Suppressor macrophage (primary cell): ENCODE data around the gene LDLRAD3.

ENCODE experiments used
- DNase-seq, 4 experiments: peaks; one replicate each; pipeline ENCODE4 v3.0.0-alpha.2; 2020 to 2022

Gene LDLRAD3

GRCh38 chr11:36141196-36141953 lies 197.5 kb downstream of the LDLRAD3 start:
- DNase-seq: no peak

GRCh38 chr11:36141956-36142355 lies 198.1 kb downstream of the LDLRAD3 start:
- DNase-seq: no peak

DNA sequence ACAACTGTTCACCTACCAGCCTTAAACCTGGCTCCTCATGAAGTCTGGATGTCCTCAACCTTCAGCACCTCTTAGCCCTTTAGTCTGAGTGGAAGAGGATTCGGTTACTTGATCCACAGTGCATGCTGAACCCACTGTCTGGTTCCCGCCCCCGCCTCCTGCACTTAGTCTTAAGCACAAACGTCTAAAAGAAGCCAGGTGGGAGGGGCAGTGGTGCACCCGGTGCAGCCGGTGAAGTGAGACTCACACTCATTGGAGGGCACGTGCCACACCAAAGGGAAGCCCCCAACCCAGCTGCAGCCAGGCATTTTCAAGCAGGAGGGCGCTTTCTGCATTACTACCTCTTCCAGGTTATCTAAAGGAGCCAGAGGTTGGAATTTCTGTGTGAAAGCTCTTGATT lies 198.6 kb downstream of the LDLRAD3 start:
- no peak for DNase-seq

GRCh38 chr11:36142879-36143278 lies 199.0 kb downstream of the LDLRAD3 start:
- DNase-seq: no peak

DNA sequence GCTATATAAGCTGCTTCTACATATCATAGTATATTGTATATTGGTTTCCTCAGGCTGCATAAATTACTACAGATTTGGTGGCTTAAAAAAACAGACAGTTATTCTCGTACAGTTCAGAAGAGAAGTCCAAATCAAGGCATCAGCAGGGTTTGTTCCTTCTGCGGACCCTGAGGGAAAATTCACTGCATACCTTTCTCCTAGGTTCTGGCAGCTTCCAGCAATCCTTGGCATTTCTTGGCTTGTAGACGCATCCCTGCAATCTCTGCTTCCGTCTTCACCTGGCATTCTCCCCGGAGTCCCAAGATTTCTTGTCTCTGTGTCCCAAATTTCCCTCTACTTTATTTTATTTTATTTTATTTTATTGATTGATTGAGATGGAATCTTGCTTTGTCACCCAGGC lies 202.6 kb downstream of the LDLRAD3 start:
- no peak for DNase-seq

DNA sequence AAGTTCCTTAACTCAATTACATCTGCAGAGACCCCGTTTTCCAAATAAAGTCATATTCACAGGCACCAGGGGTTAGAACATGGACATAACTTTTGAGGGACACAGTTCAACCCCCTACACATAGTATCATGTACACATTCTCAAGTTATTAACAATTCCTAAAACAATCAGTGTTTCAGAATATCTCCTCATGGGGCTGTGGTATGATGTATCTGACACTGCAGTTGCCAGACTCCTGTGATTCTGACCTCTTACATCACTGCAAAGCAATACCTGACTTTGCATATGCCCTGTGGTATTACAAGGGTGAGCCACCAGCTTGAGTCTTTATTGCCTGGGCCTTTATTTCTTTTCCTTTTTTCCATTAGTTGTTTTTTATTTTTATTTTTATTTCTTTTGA lies 203.6 kb downstream of the LDLRAD3 start:
- DNase-seq: peak in 2 of 4 experiments; percentile 19 to 39

DNA sequence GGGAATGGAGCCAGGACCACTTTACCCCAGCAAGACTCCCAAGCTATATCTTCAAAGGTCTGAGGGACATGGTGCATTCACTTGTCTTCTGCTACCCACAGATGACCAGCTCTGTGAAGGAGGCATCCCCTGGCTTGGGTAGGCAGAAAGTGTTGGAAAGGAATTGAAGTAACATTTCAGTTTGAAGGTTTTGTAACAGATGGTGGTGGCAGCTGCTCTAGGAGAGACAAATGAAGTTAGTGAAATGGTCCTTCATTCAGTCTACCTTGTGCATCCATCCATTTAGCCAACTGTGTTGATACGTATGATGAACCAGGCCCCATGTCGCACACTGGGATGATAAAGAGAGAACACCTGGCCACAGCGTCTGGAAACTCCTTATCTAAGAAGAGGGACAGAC lies 204.8 kb downstream of the LDLRAD3 start:
- no peak for DNase-seq

DNA sequence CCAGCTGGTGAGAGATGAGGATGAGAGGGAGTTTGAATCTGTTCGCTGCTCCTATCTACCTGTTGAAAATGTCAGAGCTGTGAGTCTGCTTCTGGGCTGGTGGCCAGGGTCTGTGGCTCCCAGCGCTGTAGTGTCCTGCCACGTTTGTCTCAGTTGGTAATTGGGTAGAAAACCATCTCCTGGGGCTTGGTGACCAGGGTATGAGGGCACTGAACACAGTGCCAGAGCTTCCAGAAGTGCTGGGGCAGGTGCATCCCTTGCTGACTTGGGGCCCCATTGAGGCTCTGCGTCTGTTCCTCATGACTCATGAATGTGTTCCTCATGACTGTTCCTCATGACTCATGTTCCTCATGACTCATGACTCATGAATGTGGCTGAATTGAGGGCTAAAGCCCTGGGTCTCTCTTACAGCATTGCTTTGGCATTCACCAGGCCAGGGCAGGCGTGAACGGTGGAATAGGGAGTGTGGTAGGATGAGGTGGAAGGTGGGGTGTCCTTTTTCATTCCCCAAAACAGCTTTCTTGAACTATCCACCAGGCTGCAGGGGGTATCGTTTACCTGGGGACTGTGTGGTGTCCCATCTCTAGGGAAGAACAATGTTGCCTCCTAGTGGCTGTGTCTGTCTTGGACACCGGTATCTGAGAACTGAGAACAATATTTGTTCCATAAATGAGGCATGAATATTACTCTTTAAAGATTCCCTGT lies 205.8 kb downstream of the LDLRAD3 start:
- peak; percentile 87 to 96 (median 92) for DNase-seq

DNA sequence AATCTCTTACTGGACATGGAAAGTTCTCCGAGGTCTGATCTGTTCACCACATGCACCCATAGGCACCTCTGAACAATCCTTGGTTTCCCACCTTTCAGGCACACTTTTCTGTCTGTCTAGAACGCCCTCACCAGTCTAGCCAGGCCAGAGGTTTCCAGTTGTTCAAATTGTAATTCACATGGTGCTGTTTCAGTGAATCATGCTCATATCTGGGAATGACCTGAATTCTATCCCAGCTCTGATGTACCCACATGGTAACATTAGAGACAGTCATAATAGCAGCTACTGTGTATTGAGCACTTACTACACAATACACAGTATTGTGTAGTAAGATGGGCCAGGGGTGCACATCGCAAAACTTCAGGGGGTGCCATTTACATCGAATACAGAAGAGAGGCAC lies 207.1 kb downstream of the LDLRAD3 start:
- DNase-seq: no peak

GRCh38 chr11:36151933-36152580 lies 208.2 kb downstream of the LDLRAD3 start:
- DNase-seq: peak in 3 of 4 experiments; percentile 26 to 40 (median 30)

- DNase-seq: no peak
These were observed 209.7 kb downstream of the LDLRAD3 start for GRCh38 chr11:36153551-36153950.

GRCh38 chr11:36155124-36155561 lies 211.3 kb downstream of the LDLRAD3 start:
- no peak for DNase-seq

- DNase-seq: no peak
These were observed 211.9 kb downstream of the LDLRAD3 start for GRCh38 chr11:36155770-36156160.

DNA sequence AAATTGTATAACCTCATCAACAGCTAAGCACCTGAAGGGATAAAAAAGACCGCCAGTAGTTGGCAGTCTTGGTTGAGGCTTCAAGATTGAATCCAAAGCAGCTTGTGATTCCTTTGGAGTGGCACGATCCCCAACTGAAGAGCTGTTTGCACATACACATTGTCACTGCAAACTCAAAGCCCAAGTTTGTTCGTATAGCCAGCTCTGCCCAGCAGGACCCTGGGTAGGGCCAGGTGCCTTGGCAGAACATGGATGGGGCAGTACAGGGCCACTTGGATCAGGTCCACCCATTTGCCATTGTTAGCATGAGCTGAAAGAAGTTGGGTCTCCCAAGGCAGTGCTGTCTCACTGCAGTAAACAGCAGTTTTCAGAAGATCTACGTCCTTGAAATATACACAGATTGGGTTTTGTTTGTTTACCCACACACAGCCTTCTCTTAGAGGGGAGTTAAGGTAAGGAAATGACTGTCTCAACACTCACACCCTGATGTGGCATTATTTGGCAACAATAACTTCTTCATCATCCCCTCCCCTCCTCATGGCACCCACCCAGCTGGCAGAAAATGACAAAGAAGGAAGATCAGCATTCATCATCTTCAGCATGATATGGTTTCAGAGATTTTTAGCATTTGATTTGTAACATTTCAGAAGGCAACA lies 212.4 kb downstream of the LDLRAD3 start:
- peak in 1 of 4 experiments; percentile 21 for DNase-seq

DNA sequence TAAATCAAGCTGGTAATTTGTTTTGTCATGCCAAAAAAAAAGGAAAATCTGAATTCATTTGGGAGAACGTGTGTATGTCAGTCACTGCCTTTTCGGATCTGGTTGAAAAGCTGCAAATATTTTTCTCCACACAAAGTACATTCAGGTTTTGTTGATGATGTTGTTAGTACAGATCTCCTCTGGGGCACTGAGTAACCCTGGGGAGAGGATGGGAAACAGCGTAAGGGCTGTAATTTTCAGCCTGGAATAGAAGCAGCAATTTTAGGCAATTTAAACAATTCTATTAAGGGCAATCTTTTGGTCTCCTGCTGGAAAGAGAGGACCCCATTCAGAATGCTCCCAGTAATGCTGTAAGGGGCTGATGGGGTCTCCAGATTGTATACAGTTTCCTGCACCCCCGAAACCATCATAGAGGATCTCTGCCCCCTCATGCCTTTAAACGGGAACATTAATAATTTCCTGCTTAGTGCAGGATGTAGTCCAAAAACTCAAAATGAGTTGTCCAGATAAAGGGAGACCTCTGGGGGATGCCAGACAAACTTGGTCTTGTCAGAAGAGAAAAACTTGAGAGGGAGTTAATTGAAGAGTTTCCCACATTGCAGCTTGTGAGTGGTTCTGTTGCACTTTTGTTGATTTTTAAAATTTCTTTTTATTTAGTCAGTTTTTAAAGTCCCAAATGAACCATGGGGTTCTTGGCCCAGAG lies 213.1 kb downstream of the LDLRAD3 start:
- no peak for DNase-seq

DNA sequence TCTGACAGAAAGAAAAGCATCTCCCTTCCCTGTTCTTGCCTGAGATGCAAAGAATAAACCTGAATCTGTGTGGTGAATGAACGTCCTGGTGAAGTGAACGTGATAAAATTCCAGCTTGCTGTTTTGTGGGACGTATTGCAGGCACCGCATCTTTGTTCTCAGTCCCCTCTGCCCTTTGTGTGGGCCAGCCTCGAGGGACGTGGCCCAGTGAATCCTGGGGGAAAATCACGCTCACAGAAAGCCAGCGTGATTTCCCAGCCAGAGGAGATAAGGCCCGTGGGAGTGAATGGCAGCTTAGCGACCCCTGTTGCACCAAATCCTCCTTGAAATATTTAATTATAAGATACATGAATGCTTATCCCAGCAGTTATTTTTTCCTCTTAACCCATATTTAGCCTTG lies 216.2 kb downstream of the LDLRAD3 start:
- DNase-seq: no peak

DNA sequence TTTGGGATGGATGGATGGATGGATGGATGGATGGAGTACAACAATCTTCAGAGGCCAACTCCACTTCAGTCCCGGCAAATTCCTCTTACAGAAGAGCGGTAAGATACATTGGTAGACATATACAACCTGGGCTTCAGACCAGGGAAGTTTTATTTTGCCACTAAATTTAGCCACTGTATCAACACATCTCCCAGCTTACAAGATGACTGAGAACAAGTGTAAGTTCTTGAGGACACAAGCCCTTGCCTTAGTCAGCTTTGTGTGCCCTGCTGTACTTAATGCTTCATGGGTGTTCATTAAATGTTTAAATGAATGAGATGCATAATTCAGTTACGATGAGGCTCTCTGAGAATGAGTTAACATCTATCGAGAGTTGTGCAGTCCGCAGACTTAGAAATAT lies 217.7 kb downstream of the LDLRAD3 start:
- DNase-seq: no peak

DNA sequence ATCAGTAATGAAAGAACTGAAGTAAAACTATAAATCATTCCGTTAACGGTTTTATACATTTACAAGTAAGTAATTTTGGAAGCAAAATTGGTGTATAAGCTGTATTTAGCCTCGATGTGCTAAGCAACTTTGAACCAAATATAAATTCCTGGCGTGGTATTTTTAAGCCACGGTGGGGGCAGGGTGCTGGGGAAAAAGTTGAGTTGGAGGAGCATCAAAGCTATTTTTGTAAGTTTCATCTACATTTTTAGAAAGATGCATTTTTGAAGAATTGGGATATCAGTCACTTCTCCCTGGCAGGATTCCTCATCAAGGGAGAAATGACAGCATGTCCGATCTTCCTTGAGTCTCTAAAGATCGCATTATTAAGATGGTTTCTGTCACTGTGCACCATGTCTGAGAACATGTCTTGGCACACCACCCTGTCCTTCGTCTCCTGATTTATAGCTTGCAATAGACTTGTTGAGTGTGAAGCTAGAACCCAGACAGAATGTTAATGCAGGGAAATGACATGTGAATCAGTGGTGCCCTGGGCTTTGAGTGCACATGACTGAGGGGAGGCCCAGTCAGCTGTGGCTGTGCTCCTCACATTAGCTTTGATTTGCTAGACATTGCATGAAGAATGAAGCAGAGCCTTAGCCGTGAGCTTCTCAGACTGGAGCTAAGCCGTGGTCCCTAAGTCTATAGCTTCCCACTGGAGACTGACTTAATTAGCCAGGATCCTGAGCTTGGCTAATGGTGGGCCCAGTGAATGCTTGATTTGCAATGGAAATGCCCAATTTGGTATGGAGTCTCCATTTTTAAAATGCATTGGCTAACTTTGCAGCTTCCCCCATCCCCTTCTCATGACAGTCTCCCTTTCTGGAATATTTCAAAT lies 218.4 kb downstream of the LDLRAD3 start:
- DNase-seq: no peak

GRCh38 chr11:36162883-36163434 lies 219.1 kb downstream of the LDLRAD3 start:
- no peak for DNase-seq

DNA sequence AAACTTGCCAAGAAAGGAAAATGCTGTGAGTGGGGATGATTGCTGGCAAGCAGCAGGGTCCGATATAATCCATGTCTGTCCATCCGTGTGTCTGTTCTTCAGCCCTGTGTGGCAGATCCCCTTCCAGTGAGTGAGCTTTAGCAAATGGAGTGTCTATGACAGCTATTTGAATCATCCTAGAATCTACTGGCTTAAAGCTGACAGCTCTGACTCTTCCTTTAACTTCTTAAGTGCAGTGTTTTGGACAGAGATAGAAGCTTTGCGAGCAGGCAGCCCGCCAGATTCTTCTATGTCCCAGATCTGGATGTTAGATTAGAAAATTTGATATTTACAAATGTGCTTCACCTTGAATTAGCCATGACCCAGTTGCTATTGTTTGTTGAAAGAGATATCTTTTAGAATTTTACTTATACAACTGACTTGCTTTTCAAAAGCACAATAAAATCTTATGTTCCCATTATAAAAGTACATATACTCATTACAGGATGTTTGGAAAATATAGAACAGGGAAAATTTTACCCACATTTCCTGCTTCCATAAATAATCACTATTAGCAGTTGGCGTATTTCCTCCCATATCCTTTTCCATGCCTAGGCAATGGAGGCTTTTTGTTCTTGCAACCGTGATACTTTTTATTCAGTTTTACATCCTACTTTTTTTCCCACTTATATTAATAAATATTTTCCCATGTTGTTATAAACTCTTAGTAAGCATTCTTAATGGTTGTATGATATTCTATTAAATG lies 220.8 kb downstream of the LDLRAD3 start:
- DNase-seq: no peak
